ENCODE data around the gene RNF128.

The RNF128 gene

GRCh38 chrX:106726485-106727437, at the start of gene RNF128:
TSS of gene RNF128 (plus strand) at chrX:106726701. CDS start at chrX:106726914, 213 bp downstream.
- DNase-seq: no peak

- no peak for DNase-seq
Observed at GRCh38 chrX:106680716-106681115, 45.8 kb upstream of the RNF128 start.

GRCh38 chrX:106684207-106684606, 42.3 kb upstream of the RNF128 start:
- DNase-seq: no peak

- no peak for DNase-seq
Observed at GRCh38 chrX:106692425-106693065, 34.0 kb upstream of the RNF128 start.

GRCh38 chrX:106696502-106696901, 30.0 kb upstream of the RNF128 start:
- no peak for DNase-seq

- DNase-seq: no peak
Observed at GRCh38 chrX:106698693-106699092, 27.8 kb upstream of the RNF128 start.

- no peak for DNase-seq
Observed at GRCh38 chrX:106702636-106703035, 23.9 kb upstream of the RNF128 start.

GRCh38 chrX:106706466-106706865, 20.0 kb upstream of the RNF128 start:
- no peak for DNase-seq

GRCh38 chrX:106707771-106708454, 18.6 kb upstream of the RNF128 start:
- no peak for DNase-seq

GRCh38 chrX:106710771-106711170, 15.7 kb upstream of the RNF128 start:
- DNase-seq: no peak

- no peak for DNase-seq
Observed at GRCh38 chrX:106711375-106711774, 15.1 kb upstream of the RNF128 start.

GRCh38 chrX:106716004-106716403, 10.5 kb upstream of the RNF128 start:
- DNase-seq: no peak

GRCh38 chrX:106716463-106716862, 10.0 kb upstream of the RNF128 start:
- no peak for DNase-seq

GRCh38 chrX:106718709-106719108, 7.8 kb upstream of the RNF128 start:
- no peak for DNase-seq

- DNase-seq: no peak
Observed at GRCh38 chrX:106725931-106726330, 570 bp upstream of the RNF128 start.

GRCh38 chrX:106728337-106728736, 1.8 kb downstream of the RNF128 start:
- no peak for DNase-seq

- DNase-seq: no peak
Observed at GRCh38 chrX:106730401-106730800, 3.9 kb downstream of the RNF128 start.

GRCh38 chrX:106731590-106731989, 5.1 kb downstream of the RNF128 start:
- DNase-seq: no peak

GRCh38 chrX:106734827-106735226, 8.3 kb downstream of the RNF128 start:
- no peak for DNase-seq

- DNase-seq: no peak
Observed at GRCh38 chrX:106740193-106740780, 13.8 kb downstream of the RNF128 start.

- DNase-seq: no peak
Observed at GRCh38 chrX:106742193-106742592, 15.7 kb downstream of the RNF128 start.

- DNase-seq: no peak
Observed at GRCh38 chrX:106742805-106743204, 16.3 kb downstream of the RNF128 start.

- DNase-seq: no peak
Observed at GRCh38 chrX:106748377-106748776, 21.9 kb downstream of the RNF128 start.

Measured in cortex of kidney (tissue), 1 donor.